IPS-NIHi7 (cell line): ENCODE measurements around the gene HSDL1.

Experiments used
- DNase-seq: peaks from one replicate; pipeline ENCODE4 v3.0.0; 2012; ENCODE audit warnings: mixed read lengths; ENCODE audit errors: extremely low spot score

The HSDL1 gene

GRCh38 chr16:84176192-84177053 lies 31.4 kb upstream of the HSDL1 start:
- no peak for DNase-seq

GRCh38 chr16:84175350-84176081 lies 30.5 kb upstream of the HSDL1 start:
- DNase-seq, result peak; percentile 89

GRCh38 chr16:84174396-84174795 lies 29.4 kb upstream of the HSDL1 start:
- no peak for DNase-seq

GRCh38 chr16:84169765-84170310 lies 24.9 kb upstream of the HSDL1 start:
- DNase-seq, result no peak

- no peak for DNase-seq
These were observed 22.1 kb upstream of the HSDL1 start for GRCh38 chr16:84166796-84167695.

GRCh38 chr16:84165746-84166145 lies 20.8 kb upstream of the HSDL1 start:
- no peak for DNase-seq

GRCh38 chr16:84161801-84162200 lies 16.8 kb upstream of the HSDL1 start:
- no peak for DNase-seq

- no peak for DNase-seq
These were observed 16.1 kb upstream of the HSDL1 start for GRCh38 chr16:84161037-84161436.

GRCh38 chr16:84159800-84160199 lies 14.8 kb upstream of the HSDL1 start:
- no peak for DNase-seq

GRCh38 chr16:84159007-84159406 lies 14.0 kb upstream of the HSDL1 start:
- DNase-seq, result no peak

- no peak for DNase-seq
These were observed 11.4 kb upstream of the HSDL1 start for GRCh38 chr16:84156342-84156784.

GRCh38 chr16:84155771-84156170 lies 10.8 kb upstream of the HSDL1 start:
- no peak for DNase-seq

- no peak for DNase-seq
These were observed 10.2 kb upstream of the HSDL1 start for GRCh38 chr16:84155226-84155625.

- DNase-seq, result no peak
These were observed 8.8 kb upstream of the HSDL1 start for GRCh38 chr16:84153660-84154214.

GRCh38 chr16:84150926-84151325 lies 5.9 kb upstream of the HSDL1 start:
- no peak for DNase-seq

GRCh38 chr16:84144209-84144858 lies 643 bp downstream of the HSDL1 start:
- DNase-seq, result peak; percentile 19

- DNase-seq, result no peak
These were observed 1.2 kb downstream of the HSDL1 start for GRCh38 chr16:84143784-84144199.

GRCh38 chr16:84143081-84143480 lies 1.9 kb downstream of the HSDL1 start:
- DNase-seq, result no peak

GRCh38 chr16:84141143-84141670 lies 3.8 kb downstream of the HSDL1 start:
- DNase-seq, result no peak

- no peak for DNase-seq
These were observed 5.2 kb downstream of the HSDL1 start for GRCh38 chr16:84139628-84140258.
